NT2/D1 (cell line): Measurements from ENCODE around the gene CERCAM.

Source experiments
- SUZ12 ChIP-seq: IDR thresholded peaks from 2 replicates; pipeline ENCODE4 v1.6.1; 2011; ENCODE audit not compliant: insufficient read length, insufficient read depth; ENCODE audit errors: extremely low read depth
- YY1 ChIP-seq: IDR thresholded peaks from 2 replicates; pipeline ENCODE4 v1.6.1; 2011; ENCODE audit not compliant: insufficient read length, insufficient read depth
- ZNF274 ChIP-seq: IDR thresholded peaks from 2 replicates; pipeline ENCODE4 v1.6.1; 2011; ENCODE audit warnings: mild to moderate bottlenecking, low read depth, low read length

DNA sequence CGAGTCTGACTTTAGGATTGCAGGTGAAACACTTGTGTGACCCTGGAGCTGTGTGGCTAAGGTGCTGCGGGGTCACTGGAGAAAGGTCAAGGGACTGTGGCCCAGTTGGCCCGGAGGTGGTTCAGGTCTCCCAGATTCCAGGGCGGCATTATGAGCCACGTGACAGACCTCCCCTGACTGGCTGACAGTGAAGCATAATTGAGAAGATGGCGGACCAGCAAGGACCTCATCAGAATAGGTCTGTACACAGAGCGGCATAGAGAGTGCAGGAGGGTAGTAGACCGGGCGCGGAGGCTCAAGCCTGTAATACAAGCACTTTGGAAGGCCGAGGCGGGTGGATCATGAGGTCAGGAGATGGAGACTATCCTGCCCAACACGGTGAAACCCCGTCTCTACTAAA is 34.3 kb downstream of the CERCAM start:
- TF ChIP-seq YY1 (no peak), ZNF274 (no peak), SUZ12 (no peak)
